Gastroesophageal sphincter (tissue), 4 donors: ENCODE measurements around the gene GUF1. TPM values are rescaled to one million over a fixed set of nuclear protein-coding genes. Genes with fewer than 3 reads are reported as not detected.

Experiments used
- ATAC-seq: fragments of 150-250 bp; one replicate; pipeline ENCODE4 v1.9.1; 2016; ENCODE audit warnings: mild to moderate bottlenecking, moderate library complexity
- H3K27ac ChIP-seq, 4 donors: fragments of 200-600 bp; sonication (generic) in 3 of 4; 1 replicate in 3 of 4; 2 replicates in 1 of 4; pipeline ENCODE4 v1.5.1; 2016 to 2019
- H3K27me3 ChIP-seq: fragments of 200-600 bp; sonication (generic); one replicate; pipeline ENCODE4 v1.5.1; 2019
- H3K36me3 ChIP-seq, 2 donors: fragments of 200-600 bp; sonication (generic); one replicate each; pipeline ENCODE4 v1.5.1; 2019; ENCODE audit warnings: control low read depth in 1 of 2
- H3K4me1 ChIP-seq, 3 donors: fragments of 200-600 bp; sonication (generic); 1 replicate in 2 of 3; 2 replicates in 1 of 3; pipeline ENCODE4 v1.5.1; 2016 to 2019; ENCODE audit warnings: control low read depth in 2 of 3
- H3K4me3 ChIP-seq, 2 donors: fragments of 200-600 bp; sonication (generic); one replicate each; pipeline ENCODE4 v1.5.1; 2019; ENCODE audit warnings: mild to moderate bottlenecking in 1 of 2, moderate library complexity in 1 of 2
- H3K9me3 ChIP-seq, 3 donors: fragments of 200-600 bp; sonication (generic); one replicate each; pipeline ENCODE4 v1.5.1; 2017 to 2019; ENCODE audit warnings: control low read depth in 2 of 3
- EP300 ChIP-seq: sonication (generic); formaldehyde crosslinking; IDR thresholded peaks from one replicate; pipeline ENCODE4 v1.6.1; 2017; ENCODE audit warnings: antibody characterized with exemption, mild to moderate bottlenecking
- POLR2A ChIP-seq, 2 donors: fragments of 450-650 bp; IDR thresholded peaks; one replicate each; pipeline ENCODE4 v1.6.1; 2017; ENCODE audit warnings: antibody characterized with exemption in 2 of 2, mild to moderate bottlenecking in 2 of 2, moderate library complexity in 1 of 2
- POLR2AphosphoS5 ChIP-seq: sonication (generic); formaldehyde crosslinking; IDR thresholded peaks from one replicate; pipeline ENCODE4 v1.6.1; 2017; ENCODE audit warnings: antibody characterized with exemption
- WGBS, 2 donors: methylation state at CpG; one replicate each; pipeline ENCODE4 v1.1.5; 2018; ENCODE audit warnings: low coverage in 1 of 2; 5-methylcytosine and 5-hydroxymethylcytosine counted together
- total RNA-seq, 4 donors: library from RNA; depleted of rRNA; stranded (reverse); fragments of >200 nt; gene quantifications; one replicate each; pipeline ENCODE4 v1.1.0, GENCODE V29; 2016
- TF ChIP-seq, protein P1 (sequence below), 4 experiments: fragments of 200-600 bp in 2 of 4; fragments of 450-650 bp in 2 of 4; sonication (generic) in 1 of 4; IDR thresholded peaks; one replicate each; pipeline ENCODE4 v1.5.1; 2017 to 2019; ENCODE audit warnings: antibody characterized with exemption in 4 of 4, mild to moderate bottlenecking in 2 of 4, moderate library complexity in 2 of 4

The GUF1 gene
- total RNA-seq, 4 donors from 2014 or later = 14.5 to 19.6 (median 14.6) TPM

DNA sequence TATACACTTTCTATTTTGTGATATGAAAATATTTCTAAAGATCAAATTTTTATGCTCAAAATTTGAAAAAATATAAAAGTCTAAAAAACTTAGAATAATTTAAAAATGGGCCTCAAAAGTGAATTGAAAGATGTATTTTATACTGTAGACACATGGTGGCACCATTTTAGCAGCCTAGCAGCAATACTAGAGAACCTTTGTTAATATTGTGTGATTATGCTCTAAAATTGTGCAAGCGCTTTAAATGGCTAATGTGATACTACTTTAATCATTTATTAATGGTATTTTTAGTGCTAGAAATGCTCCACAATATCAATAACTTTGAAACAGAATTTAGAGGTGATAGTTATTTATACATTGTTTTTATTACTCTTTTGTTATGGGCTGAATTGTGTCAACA is 3.7 kb upstream of the GUF1 start:
- WGBS, 2 donors = 64 to 73% methylated on average over 1 of the region's 1 CpG

DNA sequence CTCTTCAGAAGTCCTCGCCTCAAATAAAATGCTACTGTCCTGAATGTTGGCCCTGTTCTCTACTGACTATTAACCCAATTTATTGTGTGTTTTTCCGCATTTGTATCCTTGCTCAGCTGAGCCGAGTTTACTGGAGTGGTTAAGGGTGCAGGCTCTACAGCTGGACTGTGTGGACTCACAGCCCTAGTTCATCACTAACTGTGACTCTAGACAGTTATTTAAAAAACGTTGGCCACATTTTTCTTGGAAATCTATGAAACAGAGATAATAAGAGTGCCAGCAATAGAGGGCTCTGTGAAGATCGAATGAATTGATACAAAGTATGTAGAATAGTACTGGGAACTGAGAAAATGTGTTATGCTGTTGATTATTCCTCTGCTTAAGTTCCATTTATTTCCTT is 2.9 kb upstream of the GUF1 start:
- Histone ChIP-seq H3K4me1 (peaks cover 5 to 23% (median 7%) of the 10 kb centered on the region in 3 donors), H3K27ac (no peak overlapping the region), H3K27me3 (no peaks in the 10 kb centered on the region), H3K9me3 (no peaks in the 10 kb centered on the region), H3K36me3 (no peaks in the 10 kb centered on the region), H3K4me3 (no peak overlapping the region)
- 62 to 100% methylated on average over 3 to 5 of the region's 5 CpGs for WGBS, 2 donors
- TF ChIP-seq, protein P1, sequence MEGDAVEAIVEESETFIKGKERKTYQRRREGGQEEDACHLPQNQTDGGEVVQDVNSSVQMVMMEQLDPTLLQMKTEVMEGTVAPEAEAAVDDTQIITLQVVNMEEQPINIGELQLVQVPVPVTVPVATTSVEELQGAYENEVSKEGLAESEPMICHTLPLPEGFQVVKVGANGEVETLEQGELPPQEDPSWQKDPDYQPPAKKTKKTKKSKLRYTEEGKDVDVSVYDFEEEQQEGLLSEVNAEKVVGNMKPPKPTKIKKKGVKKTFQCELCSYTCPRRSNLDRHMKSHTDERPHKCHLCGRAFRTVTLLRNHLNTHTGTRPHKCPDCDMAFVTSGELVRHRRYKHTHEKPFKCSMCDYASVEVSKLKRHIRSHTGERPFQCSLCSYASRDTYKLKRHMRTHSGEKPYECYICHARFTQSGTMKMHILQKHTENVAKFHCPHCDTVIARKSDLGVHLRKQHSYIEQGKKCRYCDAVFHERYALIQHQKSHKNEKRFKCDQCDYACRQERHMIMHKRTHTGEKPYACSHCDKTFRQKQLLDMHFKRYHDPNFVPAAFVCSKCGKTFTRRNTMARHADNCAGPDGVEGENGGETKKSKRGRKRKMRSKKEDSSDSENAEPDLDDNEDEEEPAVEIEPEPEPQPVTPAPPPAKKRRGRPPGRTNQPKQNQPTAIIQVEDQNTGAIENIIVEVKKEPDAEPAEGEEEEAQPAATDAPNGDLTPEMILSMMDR (IDR thresholded peaks at IDR 0.05) = no peak
- TF ChIP-seq POLR2AphosphoS5 (no peak), POLR2A (IDR thresholded peaks at IDR 0.05) (no peak), EP300 (no peak)
- no peak for ATAC-seq

More for the DNA sequence above, 3.7 kb upstream of the GUF1 start:
- H3K4me3 ChIP-seq = no peak overlapping the region
- TF ChIP-seq POLR2AphosphoS5 (no peak), EP300 (no peak), POLR2A (IDR thresholded peaks at IDR 0.05) (no peak)
- TF ChIP-seq, protein P1 (IDR thresholded peaks at IDR 0.05) = no peak
- peaks cover 3 to 14% (median 5%) of the 10 kb centered on the region in 3 donors for H3K4me1 ChIP-seq
- no peak for ATAC-seq
- H3K27ac ChIP-seq = no peak overlapping the region
- no peaks in the 10 kb centered on the region for H3K27me3 ChIP-seq
- H3K9me3 ChIP-seq = no peaks in the 10 kb centered on the region
- no peaks in the 10 kb centered on the region for H3K36me3 ChIP-seq

DNA sequence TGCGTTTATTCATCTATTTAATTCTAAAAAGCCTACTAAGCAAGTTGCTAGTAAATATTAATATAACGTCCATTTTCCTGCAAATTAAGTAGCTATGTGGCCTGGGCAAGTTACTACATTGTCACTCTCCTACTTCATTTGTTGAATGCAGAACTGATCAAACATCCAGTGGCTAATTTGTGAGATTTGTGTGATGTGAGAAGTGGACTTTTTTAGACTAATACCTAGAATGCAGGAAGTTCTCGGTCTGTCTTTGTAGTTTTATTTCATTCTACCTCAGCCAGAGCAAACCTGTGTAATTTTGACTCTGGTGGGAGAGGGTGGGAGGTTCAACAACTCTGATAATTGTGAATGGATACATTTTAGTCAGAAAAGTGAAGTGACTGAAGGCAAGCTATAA is 840 bp downstream of the GUF1 start:
- no peak for ATAC-seq
- no peak for TF ChIP-seq POLR2AphosphoS5
- no peak for TF ChIP-seq POLR2A (IDR thresholded peaks at IDR 0.05)
- no peak for TF ChIP-seq EP300
- TF ChIP-seq, protein P1 (IDR thresholded peaks at IDR 0.05) = no peak
- Histone ChIP-seq H3K9me3 (no peaks in the 10 kb centered on the region), H3K4me1 (peaks cover 5 to 35% (median 7%) of the 10 kb centered on the region in 3 donors), H3K27ac (peak overlapping the region in 3 of 4 donors; percentile 89 to 95 (median 90)), H3K36me3 (peaks cover 0 to 25% of the 10 kb centered on the region in 2 donors), H3K4me3 (peak overlapping the region; percentile 82 to 94), H3K27me3 (no peaks in the 10 kb centered on the region)
- 0 to 2% methylated on average over 3 of the region's 3 CpGs for WGBS, 2 donors

DNA sequence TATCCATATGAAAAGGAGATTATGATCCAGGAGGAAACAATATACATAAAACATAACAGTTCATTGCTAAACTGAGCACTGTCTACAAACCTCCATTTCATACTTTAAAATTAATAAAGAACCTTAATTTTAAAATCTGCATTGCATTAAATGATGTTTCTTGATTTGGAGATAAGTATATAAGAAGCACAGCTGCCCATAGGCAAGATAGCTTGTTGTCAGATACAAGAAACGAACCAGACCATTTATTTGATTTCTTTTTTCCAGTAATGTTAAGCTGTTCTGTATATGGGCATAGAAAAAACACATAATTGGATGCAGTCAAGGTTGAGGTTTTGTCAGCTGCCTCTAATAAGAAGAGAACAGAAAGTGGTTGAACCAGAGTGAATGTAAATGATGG is 6.4 kb downstream of the GUF1 start:
- Histone ChIP-seq H3K4me3 (no peak overlapping the region), H3K27ac (no peak overlapping the region), H3K4me1 (peaks cover 0 to 18% (median 3%) of the 10 kb centered on the region in 3 donors), H3K27me3 (no peaks in the 10 kb centered on the region), H3K36me3 (peaks cover 0 to 78% of the 10 kb centered on the region in 2 donors), H3K9me3 (no peaks in the 10 kb centered on the region)
- TF ChIP-seq POLR2AphosphoS5 (no peak), EP300 (no peak), POLR2A (IDR thresholded peaks at IDR 0.05) (no peak)
- TF ChIP-seq, protein P1 (IDR thresholded peaks at IDR 0.05) = no peak
- ATAC-seq = no peak
- 95 to 100% methylated on average over 1 of the region's 1 CpG for WGBS, 2 donors

DNA sequence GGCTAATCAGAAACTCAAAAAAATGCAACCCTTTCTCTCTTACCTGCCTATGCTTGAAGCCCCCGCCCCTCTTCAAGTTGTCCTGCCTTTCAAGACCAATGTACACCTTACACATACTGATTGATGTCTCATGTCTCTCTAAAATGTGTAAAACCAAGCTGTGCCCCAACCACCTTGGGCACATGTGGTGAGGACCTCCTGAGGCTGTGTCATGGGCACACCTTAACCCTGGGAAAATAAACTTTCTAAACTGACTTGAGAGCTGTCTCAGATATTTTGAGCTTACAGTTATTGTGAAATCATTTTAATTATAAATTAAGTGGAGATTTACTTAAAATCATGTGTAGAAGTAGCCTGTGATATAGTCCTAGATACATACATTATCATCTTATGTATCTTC is 22.2 kb downstream of the GUF1 start:
- TF ChIP-seq EP300 (no peak), POLR2AphosphoS5 (no peak), POLR2A (IDR thresholded peaks at IDR 0.05) (no peak)
- TF ChIP-seq, protein P1 (IDR thresholded peaks at IDR 0.05) = no peak
- Histone ChIP-seq H3K27me3 (no peaks in the 10 kb centered on the region), H3K36me3 (peaks cover 0 to 81% of the 10 kb centered on the region in 2 donors), H3K27ac (no peak overlapping the region), H3K9me3 (no peaks in the 10 kb centered on the region), H3K4me1 (no peaks in the 10 kb centered on the region), H3K4me3 (no peak overlapping the region)
- ATAC-seq = no peak
- 100% methylated on average over 1 of the region's 1 CpG; no CpG with 5 or more reads in 1 of the 2 donors for WGBS, 2 donors
